GM19043 (cell line): Measurements from ENCODE around the gene CDK14.

Source experiments
- ATAC-seq: cut with Tn5 transposase; IDR thresholded peaks from one replicate; pipeline ENCODE4 v1.9.1; 2021; ENCODE audit warnings: low read depth; ENCODE audit not compliant: unreplicated experiment

The CDK14 gene

GRCh38 chr7:90931986-90932916, 336.1 kb downstream of the CDK14 start:
- peak; percentile 96 for ATAC-seq

GRCh38 chr7:90933041-90933440, 336.9 kb downstream of the CDK14 start:
- ATAC-seq = no peak

GRCh38 chr7:90933984-90934383, 337.9 kb downstream of the CDK14 start:
- ATAC-seq = no peak

GRCh38 chr7:90938371-90938770, 342.2 kb downstream of the CDK14 start:
- no peak for ATAC-seq

- no peak for ATAC-seq
Observed at GRCh38 chr7:90939666-90940065, 343.5 kb downstream of the CDK14 start.

GRCh38 chr7:90944021-90944420, 347.9 kb downstream of the CDK14 start:
- no peak for ATAC-seq

GRCh38 chr7:90945104-90945787, 349.1 kb downstream of the CDK14 start:
- no peak for ATAC-seq

GRCh38 chr7:90946730-90947501, 350.8 kb downstream of the CDK14 start:
- ATAC-seq = no peak

GRCh38 chr7:90948085-90948484, 352.0 kb downstream of the CDK14 start:
- ATAC-seq = no peak

- no peak for ATAC-seq
Observed at GRCh38 chr7:90951229-90951628, 355.1 kb downstream of the CDK14 start.

- ATAC-seq = no peak
Observed at GRCh38 chr7:90951986-90952954, 356.1 kb downstream of the CDK14 start.

GRCh38 chr7:90955641-90956207, 359.6 kb downstream of the CDK14 start:
- ATAC-seq = no peak

GRCh38 chr7:90957883-90958282, 361.8 kb downstream of the CDK14 start:
- no peak for ATAC-seq

- no peak for ATAC-seq
Observed at GRCh38 chr7:90958647-90959046, 362.5 kb downstream of the CDK14 start.

GRCh38 chr7:90961037-90961725, 365.1 kb downstream of the CDK14 start:
- ATAC-seq = no peak

GRCh38 chr7:90965211-90965610, 369.1 kb downstream of the CDK14 start:
- no peak for ATAC-seq

GRCh38 chr7:90966346-90966745, 370.2 kb downstream of the CDK14 start:
- no peak for ATAC-seq

- ATAC-seq = no peak
Observed at GRCh38 chr7:90968871-90969270, 372.8 kb downstream of the CDK14 start.
